ENCODE data around the gene GPANK1.
A peak's percentile ranks its signal among the peaks of the same experiment; 100 is the strongest.

Gene GPANK1

GRCh38 chr6:31708224-31708623 lies 43.4 kb upstream of the GPANK1 start:
- no peak overlapping the region for H3K4me3 ChIP-seq (replicated peaks; ENCODE audit: low read depth, low read length)
- no peak for DNase-seq (ENCODE audit: extremely low read depth, low read depth)
- TF ChIP-seq, protein P1, sequence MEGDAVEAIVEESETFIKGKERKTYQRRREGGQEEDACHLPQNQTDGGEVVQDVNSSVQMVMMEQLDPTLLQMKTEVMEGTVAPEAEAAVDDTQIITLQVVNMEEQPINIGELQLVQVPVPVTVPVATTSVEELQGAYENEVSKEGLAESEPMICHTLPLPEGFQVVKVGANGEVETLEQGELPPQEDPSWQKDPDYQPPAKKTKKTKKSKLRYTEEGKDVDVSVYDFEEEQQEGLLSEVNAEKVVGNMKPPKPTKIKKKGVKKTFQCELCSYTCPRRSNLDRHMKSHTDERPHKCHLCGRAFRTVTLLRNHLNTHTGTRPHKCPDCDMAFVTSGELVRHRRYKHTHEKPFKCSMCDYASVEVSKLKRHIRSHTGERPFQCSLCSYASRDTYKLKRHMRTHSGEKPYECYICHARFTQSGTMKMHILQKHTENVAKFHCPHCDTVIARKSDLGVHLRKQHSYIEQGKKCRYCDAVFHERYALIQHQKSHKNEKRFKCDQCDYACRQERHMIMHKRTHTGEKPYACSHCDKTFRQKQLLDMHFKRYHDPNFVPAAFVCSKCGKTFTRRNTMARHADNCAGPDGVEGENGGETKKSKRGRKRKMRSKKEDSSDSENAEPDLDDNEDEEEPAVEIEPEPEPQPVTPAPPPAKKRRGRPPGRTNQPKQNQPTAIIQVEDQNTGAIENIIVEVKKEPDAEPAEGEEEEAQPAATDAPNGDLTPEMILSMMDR (IDR thresholded peaks at IDR 0.05; ENCODE audit: low read depth, low read length, missing control alignments): no peak

DNA sequence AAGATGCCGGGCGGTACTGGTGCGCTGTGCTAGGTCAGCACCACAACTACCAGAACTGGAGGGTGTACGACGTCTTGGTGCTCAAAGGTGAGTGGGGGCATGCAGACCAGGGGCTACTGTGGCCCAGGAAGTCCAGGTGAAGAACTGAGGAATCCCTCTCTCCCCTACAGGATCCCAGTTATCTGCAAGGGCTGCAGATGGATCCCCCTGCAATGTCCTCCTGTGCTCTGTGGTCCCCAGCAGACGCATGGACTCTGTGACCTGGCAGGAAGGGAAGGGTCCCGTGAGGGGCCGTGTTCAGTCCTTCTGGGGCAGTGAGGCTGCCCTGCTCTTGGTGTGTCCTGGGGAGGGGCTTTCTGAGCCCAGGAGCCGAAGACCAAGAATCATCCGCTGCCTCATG lies 42.9 kb upstream of the GPANK1 start:
- TF ChIP-seq, protein P1 (IDR thresholded peaks at IDR 0.05; ENCODE audit: low read depth, low read length, missing control alignments): no peak
- no peak for DNase-seq (ENCODE audit: extremely low read depth, low read depth)
- H3K4me3 ChIP-seq (replicated peaks; ENCODE audit: low read depth, low read length): no peak overlapping the region

- TF ChIP-seq, protein P1 (IDR thresholded peaks at IDR 0.05; ENCODE audit: low read depth, low read length, missing control alignments): no peak
- DNase-seq (ENCODE audit: extremely low read depth, low read depth): no peak
- H3K4me3 ChIP-seq (replicated peaks; ENCODE audit: low read depth, low read length): no peak within 1 kb of the TSS
These were observed 41.8 kb upstream of the GPANK1 start, which contains the start of gene LY6G6F for GRCh38 chr6:31706599-31706998. Gene LY6G6F, plus strand, starts transcription at chr6:31706866. Its CDS starts 41 bp downstream, at chr6:31706907.

GRCh38 chr6:31705931-31706330 lies 41.1 kb upstream of the GPANK1 start:
- DNase-seq (ENCODE audit: extremely low read depth, low read depth): no peak
- H3K4me3 ChIP-seq (replicated peaks; ENCODE audit: low read depth, low read length): no peak overlapping the region
- TF ChIP-seq, protein P1 (IDR thresholded peaks at IDR 0.05; ENCODE audit: low read depth, low read length, missing control alignments): no peak

DNA sequence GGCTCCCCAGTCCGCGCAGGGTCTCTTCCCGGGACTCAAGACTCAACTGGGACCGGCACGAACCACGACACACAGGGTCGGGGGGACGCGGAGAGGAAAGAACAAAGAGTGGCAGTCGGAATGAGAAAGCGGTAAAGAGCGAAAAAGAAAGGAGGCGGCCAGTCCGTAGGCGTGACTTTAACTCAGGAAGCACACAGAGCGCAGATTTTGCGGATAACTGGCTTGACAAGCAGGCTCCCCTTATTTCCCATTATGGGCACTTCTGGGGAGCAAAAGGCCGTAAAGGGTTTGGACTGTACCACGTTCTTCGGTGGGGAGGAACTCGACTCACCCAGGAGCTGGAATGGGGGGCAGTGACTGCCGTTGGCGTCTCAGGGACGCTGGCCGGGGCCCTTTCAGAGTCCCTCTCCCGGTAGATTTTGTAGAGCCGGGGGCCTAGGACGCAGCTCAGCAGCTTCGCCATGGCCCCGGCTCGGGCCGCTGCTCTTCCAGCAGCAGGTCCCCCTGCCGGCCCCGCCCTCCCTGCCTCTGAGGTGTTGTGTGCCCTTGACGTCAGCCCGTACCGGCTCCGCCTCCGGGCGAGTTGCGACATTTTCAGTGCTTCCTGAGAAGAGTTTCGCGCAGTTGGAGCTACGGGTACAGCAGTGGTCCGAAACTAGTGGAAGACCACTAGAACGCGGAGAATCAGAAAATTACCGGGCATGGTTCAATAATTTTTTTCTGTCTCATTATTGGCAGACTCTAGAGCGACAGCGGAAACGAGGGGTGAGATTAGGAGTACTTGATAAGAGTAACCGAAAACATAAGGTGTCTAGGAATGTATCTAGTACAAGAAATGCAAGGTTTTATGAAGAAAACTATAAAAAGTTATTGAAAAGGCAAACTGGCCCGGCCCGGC lies 38.3 kb upstream of the GPANK1 start, which contains the start of gene ABHD16A:
Gene ABHD16A (minus strand): TSS at position 506 of the 898 bp plus-strand sequence. CDS start 43 bp downstream, at position 463.
- DNase-seq (ENCODE audit: extremely low read depth, low read depth): peak; percentile 95
- TF ChIP-seq, protein P1 (IDR thresholded peaks at IDR 0.05; ENCODE audit: low read depth, low read length, missing control alignments): no peak
- peak within 1 kb of the TSS; percentile 66 for H3K4me3 ChIP-seq (replicated peaks; ENCODE audit: low read depth, low read length)

- TF ChIP-seq, protein P1 (IDR thresholded peaks at IDR 0.05; ENCODE audit: low read depth, low read length, missing control alignments): no peak
- DNase-seq (ENCODE audit: extremely low read depth, low read depth): no peak
- H3K4me3 ChIP-seq (replicated peaks; ENCODE audit: low read depth, low read length): peak overlapping the region; percentile 66
These were observed 37.6 kb upstream of the GPANK1 start for GRCh38 chr6:31702405-31702818.

All from HFF-Myc (cell line).